ENCODE results near the gene RASL11A.
"Not testable (repeated sequence)": the region's sequence is repeated elsewhere in the genome, so short reads cannot be mapped to it uniquely, and the experiment has no call there.

Gene RASL11A

DNA sequence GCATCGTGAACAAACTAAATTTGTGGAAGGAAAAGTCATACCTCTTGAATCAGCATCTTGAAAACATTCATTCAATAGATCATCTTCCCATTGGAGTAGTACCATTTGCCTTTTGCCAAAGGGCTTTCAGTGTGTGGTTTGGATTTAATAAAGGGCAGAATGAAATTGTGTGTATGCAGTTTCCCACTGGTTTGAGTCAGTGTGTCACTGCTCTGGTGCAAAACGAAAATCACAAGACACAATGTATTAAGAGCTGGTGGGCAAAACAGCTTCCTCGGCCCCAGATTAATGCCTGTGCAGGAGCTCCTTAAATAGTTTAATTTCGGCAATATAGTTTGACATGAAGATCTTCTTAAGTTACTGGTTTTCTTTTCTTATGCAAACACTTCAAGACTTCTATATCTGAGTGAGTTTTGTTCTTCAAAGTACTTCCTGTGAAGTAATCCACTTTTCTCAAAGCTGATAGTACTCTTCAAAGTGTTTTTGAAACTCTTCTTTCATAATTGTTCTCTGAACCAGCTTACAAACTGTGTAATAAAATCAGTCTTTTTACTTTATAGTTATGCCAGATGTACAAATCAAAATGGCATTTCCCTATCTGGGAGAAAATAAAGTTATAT lies 32.1 kb downstream of the RASL11A start:
- no peak for DNase-seq

DNA sequence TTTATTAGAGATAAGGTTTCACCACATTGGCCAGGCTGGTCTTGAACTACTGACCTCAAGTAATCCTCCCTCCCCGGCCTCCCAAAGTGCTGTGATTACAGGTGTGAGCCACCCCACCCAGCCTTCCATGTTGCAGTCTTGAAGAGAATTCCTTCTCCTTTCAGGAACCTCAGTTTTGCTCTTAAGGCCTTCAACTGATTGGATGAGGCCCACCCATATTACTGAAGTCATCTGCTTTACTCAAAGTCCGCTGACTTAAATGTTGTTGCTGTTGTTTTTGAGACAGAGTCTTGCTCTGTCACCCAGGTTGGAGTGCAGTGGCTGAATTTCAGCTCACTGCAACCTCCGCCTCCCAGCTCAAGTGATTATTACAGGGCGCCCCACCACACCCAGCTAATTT lies 33.5 kb downstream of the RASL11A start:
- DNase-seq, result no peak

DNA sequence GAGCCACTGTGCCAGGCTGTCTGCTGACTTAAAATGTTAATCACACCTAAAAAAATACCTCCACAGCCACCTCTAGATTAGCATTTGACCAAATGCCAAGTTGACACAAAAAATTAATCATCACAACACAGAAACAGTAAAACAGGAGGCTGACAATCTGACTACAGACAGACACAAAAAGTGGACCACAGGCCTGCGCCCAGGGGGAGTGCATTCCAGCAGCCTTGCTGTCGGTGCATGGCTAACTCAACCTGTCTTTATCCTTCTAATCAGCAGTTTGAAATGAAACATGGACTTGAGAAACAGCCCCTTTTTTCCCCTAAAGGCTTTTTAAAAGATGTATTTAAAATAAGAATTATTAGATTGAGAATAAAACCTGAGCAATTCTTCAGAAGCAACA lies 34.0 kb downstream of the RASL11A start:
- DNase-seq, result no peak

DNA sequence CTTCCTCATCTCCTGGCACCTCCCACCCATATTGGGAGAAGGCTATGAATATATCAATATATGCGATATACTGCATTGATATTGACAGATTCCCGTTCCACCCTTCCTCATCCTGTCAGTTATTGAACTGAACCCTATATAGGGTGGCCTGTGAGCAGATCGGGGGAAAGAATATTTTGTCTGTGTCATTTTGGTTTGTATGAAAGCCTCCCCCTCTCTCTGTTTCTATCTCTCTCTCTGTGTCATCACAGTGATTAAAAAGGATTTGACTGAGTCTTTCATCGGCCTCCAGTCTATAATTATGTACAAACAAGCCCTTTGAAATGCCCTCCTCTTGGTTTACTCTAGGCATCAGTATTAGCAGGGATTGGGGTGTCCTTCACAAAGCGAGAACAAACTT lies 35.7 kb downstream of the RASL11A start:
- DNase-seq, result no peak

DNA sequence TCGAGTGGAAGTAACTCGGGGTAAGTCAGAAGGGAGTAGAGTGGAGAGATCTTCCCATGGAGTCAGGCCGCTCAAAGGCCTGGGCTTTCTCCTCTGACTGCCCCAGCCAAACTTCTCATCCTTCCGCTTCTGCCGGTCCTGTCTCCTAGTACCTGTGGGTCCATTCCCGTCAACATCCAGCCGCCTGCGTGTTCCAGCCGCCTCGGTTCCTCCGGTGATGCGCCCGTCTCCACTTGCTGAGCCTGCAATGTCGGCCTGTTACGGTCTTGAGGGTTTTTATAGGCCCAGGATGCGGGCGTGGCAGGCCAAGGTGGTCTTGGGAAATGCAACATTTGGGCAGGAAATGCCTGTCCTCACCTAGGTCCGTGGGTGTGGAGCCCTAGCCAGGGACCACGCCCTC lies 38.3 kb downstream of the RASL11A start:
- DNase-seq, result no peak

DNA sequence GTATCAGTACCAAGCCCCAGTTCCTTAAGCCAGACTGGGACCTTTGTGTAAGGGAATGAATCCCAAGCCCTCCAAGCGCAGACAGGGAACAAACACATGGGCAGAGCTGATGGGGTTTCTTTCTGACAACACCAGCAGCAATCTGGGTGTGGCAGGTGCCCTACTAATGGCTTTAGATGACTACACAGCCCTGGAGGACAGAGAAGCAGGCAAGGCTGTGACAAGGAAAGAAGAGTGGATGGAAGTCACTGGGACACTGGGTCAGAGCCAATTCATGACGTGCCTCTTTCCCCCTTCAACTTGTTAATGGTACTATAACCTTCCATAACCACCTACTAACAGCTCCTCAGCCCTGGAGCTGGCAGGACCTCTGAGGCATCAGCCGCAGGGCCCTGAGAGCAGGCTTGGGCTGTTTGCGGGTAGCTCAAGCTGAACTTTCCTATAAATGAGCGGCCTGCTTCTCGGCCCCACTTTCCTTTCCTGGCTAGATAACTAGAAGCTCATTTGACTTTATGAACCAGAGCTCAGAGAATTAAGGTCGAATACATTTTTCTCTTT lies 38.9 kb downstream of the RASL11A start:
- DNase-seq, result no peak

DNA sequence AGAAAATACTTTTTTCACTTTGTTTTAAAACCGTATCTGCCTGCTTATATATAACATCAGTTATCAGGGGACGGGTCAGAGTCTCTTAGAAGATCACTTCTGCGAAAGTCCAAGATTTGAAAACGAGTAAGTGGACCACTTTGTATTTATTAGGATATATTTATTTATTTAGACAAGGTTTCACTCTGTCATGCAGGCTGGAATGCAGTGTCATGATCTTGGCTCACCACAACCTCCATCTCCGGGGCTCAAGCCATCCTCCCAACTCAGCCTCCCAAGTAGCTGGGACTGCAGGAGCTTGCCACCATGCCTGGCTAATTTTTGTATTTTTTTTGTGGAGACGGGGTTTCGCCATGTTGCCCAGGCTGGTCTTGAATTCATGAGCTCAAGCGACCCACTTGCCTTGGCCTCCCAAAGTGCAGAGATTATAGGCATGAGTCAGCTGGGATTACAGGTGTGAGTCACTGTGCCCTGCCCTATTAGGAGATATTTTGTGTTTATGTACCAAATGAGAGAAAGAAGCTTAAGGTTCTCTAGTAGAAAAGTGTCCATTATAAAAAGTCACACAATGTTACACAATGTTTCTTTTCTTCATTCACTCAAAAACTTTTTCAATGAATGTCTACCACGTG lies 39.5 kb downstream of the RASL11A start:
- DNase-seq, result no peak

DNA sequence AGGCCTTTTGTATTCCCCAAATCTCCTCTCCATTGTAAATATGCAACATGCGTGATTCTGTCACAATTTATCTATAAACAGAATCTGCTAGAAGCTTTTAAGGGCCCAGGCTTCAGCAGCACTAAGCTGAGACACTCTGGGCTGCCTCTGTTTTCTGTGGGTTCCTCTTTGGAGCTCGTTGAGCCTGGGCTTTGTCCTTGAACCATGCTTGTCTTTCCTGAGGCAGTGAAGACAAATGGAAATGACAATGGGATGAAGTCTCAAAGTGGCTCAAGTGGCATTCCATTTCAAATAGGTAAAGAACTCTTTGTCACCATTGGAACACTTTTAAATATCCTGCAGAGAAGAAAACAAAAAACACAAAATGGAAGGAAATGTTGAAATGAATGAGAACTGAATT lies 40.3 kb downstream of the RASL11A start:
- DNase-seq, result no peak

DNA sequence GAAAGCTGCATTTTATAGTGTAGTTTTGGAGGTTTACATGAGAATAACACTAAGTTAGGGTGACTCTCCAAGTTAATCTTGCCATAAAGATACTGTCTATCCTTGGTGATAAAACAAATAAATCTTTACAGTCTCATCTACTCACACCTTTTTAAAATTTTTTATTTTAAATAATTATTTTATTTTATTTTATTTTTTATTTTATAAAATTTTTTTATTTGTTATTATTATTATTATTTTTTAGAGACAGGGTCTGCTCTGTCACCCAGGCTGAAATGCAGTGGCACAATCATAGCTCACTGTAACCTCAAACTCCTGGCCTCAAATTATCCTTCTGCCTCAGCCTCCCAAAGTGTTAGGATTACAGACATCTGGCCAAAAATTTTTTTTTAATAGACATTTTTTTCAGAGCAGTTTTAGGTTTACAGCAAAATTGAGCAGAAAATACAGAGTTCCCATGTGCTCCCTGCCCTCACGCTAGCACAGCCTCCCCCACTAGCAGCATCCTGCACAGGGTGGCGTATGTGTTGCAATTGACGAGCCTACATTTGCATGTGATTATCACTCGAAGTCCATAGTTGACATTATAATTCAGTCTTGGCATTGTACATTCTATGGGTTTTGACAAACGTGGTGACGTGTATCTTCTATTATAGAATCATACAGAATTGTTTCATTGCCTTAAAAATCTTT lies 41.0 kb downstream of the RASL11A start:
- no peak for DNase-seq

DNA sequence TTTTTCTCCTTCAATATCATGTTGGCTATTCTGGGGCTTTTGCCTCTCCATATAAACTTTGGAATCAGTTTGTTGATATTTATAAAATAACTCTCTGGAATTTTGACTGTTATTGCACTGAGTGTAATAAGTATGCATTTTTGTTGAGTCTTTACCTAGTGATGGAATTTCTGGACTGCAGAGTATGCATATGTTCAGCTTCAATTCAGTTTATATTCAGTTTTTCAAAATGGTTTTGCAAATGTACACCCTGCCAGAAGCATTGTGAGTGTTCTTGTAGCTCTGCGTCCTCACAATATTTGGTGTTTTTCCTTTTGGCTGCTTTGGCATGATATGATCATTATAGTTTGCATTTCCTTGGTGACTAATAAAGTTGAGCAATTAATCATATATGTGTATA lies 43.1 kb downstream of the RASL11A start:
- DNase-seq, result no peak

DNA sequence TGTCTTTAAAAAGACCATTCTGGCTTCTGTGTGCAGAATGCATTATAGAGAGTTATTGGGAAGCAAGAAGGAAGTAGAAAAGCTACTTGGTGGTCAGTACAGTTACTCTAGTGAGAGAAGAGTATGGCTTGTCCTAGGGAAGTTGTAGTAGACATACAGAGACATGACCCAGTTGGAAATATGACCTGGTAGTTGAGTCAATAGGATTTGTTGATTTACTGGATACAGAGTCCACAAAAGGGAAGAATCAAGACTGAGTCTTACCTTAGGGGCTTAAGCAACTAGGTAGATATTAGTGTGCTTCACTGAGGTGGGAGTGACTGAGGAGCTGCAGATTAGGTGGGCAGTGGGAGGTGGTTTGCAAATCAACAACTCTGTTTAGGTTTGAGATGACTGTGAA lies 48.8 kb downstream of the RASL11A start:
- no peak for DNase-seq

DNA sequence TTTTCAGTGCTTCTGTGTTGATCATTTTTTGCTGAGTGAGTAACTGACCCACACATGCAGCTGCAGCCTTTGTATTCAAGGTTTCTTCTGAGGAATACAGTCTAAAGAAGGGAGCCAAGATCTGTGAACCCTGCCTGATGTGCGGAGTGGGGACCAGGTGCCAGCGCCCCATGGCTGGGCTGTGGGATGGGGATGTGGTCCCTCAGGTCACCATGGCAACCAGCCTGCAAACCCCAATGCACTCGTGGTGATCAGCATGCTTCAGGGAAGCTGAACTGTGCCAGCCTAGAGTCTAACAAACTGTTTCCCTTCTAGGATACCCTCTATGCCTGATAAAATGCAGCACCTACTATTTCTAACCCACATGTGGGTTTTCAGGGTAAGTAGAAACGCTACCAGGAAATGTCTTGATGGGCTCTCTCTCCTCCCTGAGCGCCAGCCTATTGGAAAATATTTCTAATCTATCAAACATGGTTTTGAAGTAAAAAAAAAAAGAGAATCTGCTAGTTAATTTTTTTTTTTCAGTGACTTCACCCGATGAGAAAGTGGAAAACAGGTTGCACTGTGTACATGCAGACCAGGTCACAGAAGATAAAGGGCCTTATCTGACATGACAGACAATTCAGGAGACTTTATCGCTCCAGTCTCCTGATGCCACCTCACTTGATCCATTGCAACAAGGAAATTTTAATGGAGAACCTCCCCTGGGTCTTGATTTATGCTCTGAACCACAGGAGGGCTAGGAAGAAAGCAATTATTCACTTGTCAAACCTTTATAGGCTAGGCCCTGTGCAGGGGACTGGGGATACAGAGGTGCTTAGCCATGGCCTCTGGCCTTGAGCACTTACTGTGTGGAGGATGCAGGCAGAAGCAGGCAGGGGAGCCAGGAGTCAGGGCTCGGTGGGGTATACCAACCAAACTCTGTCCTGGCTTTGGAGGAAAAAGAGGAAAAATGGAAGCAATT lies 51.1 kb downstream of the RASL11A start:
- DNase-seq, result no peak

DNA sequence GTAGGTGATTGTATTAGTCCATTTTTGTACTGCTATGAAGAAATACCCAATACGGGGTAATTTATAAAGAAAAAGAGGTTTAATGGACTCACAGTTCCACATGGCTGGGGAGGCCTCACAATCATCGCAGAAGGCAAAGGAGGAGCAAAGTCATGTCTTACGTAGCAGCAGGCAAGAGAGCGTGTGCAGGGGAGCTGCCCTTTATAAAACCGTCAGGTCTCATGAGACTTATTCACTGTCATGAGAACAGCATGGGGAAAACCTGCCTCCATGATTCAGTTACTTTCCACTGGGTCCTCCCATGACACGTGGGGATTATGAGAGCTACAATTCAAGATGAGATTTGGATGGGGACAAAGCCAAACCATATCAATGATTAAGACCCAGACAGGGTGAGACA lies 51.8 kb downstream of the RASL11A start:
- DNase-seq, result not testable (repeated sequence)

All from activated CD4-positive, alpha-beta T cell treated with anti-CD3 and anti-CD28 coated beads, Interleukin-2, amount 50 U/mL, for 16 hours (primary cell).